VCaP (cell line): ENCODE measurements around the gene ARL13A.
"Not testable (repeated sequence)": the region's sequence is repeated elsewhere in the genome, so short reads cannot be mapped to it uniquely, and the experiment has no call there.

ENCODE experiments used
- H3K27ac ChIP-seq: fragments of 450-650 bp; 2 replicates; pipeline ENCODE4 v1.5.1; 2017
- TF ChIP-seq, protein P1 (sequence below): fragments of 450-650 bp; conservative IDR thresholded peaks from 2 replicates; pipeline ENCODE4 v1.5.1; 2017; ENCODE audit warnings: mild to moderate bottlenecking, moderate library complexity

ARL13A gene

DNA sequence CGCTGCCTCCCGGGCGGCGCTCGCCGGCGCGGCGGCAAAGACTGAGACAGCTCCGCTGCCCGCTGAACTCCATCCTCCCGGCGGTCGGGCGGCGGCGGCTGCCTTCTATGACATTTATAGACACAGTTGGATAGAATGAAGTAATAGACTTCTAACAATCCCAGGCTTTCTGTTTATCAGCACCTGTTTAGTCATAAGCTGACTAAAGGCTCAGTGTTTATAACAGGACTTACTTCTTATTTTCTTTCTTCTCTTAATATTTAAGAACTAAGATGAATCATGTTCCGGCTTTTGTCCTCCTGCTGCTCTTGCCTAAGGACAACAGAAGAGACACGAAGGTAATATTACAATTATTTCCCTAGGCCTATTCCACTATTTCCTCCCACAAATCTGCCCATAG lies 3.9 kb downstream of the ARL13A start:
- no peak overlapping the region for H3K27ac ChIP-seq
- TF ChIP-seq, protein P1, sequence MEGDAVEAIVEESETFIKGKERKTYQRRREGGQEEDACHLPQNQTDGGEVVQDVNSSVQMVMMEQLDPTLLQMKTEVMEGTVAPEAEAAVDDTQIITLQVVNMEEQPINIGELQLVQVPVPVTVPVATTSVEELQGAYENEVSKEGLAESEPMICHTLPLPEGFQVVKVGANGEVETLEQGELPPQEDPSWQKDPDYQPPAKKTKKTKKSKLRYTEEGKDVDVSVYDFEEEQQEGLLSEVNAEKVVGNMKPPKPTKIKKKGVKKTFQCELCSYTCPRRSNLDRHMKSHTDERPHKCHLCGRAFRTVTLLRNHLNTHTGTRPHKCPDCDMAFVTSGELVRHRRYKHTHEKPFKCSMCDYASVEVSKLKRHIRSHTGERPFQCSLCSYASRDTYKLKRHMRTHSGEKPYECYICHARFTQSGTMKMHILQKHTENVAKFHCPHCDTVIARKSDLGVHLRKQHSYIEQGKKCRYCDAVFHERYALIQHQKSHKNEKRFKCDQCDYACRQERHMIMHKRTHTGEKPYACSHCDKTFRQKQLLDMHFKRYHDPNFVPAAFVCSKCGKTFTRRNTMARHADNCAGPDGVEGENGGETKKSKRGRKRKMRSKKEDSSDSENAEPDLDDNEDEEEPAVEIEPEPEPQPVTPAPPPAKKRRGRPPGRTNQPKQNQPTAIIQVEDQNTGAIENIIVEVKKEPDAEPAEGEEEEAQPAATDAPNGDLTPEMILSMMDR = no peak

DNA sequence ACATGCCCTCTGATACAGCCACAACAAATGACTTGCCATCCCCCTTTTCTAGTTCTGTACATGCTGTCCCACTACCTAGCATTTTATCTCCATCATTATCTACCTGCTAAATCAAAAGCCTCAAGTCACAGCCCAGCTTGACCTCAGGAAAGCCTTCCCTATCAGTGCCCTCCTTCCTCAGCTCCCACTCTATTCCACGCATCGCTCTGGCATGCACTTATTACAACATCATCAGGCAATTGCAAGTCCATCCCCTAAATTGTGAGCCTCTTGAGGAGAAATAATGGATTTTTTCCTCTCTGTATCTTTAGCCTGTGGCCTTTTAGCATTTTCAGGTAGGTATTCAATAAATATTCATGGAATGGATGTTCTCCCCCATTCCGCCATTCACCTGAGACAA lies 5.7 kb downstream of the ARL13A start:
- TF ChIP-seq, protein P1 = no peak
- no peak overlapping the region for H3K27ac ChIP-seq

DNA sequence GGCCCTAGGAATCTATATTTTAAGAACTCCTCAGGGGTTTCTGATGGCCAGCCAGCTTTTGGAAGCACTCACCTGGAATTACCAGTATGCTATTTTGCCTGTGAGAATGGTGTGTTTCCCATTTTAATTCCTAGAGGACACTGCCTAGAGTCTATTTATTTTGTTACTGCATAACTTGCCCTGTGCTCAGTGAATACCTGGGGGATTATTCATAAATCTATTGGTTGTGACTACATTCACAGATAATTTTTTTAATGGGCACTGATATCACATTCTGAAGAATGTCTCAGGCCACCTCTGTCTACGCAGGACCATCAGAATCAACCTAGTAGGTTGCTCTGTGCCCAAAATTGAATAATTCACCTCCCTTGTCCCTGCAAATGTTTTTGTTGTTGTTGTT lies 6.7 kb downstream of the ARL13A start:
- H3K27ac ChIP-seq = no peak overlapping the region
- TF ChIP-seq, protein P1 = no peak

DNA sequence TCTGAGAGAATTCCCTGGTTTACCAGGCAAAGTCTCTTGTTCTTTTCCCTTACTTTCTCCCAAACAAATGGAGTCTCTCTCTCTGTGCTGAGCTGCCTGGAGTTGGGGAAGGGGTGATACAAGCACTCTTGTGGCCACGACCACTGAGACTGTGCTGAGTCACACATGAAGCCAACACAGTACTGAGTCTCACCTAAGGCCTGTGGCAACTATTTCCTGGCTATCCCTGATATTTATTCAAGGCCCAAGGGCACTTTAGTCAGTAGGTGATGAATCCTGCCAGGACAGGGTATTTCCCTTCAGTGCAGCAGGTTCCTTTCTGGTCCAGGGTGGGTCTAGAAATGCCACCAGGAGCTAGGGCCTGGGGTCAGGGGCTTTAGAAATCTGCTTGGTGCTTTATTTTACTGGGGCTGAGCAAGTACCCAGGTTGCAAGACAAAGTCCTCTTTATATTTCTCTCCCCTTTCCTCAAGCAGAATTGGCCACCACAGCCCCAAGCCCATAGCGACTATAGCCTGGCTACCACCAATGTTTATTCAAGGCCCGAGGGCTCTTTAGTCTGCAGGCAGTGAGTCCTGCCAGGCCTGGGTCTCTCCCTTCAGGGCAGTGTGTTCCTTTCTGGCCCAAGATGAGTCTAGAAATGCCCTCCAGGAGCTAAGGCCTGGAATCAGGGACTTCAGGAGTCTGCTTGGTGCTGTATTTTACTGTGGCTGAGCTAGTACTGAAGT lies 10.5 kb downstream of the ARL13A start:
- H3K27ac ChIP-seq = no peak overlapping the region
- TF ChIP-seq, protein P1 = no peak

DNA sequence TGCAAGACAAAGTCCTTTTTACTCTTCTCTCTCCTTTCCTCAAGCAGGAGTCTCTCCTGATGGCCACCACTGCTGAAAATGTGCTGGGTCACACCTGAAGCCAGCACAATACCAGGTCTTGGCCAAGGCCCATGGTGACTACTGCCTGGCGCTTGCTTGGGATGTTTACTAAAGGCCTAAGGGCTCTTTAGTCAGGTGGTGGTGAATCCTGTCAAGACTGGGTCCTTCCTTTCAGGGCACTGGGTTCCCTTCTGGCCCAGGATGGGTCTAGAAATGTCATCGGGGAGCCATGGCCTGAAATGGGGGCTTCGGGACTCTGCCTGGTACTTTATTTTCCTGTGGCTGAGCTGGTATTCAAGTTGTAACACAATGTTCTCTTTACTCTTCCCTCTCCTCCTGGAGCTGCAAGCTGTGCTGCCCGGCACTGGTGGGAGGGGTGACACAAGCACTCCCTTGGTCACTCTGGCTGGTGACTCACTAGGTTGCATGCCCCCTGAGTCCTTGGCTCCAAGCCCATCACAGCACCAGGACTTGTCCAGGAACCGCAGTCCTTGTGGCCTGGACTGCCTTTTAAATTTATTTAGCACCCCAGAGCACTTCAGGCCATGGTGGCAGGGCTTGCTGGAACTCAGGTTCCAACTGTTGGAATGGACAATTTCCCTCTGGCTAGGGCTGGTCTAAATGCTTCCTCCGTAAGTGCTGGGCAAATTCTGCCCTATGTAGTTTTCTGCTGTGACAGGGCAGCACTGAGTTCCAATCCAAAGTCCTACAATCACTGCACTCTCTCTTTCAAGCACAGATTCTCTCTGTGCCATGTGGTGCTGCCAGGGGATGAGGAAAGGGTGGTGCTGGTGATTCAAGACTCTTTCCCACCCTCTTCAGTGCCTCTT lies 11.3 kb downstream of the ARL13A start:
- no peak overlapping the region for H3K27ac ChIP-seq
- TF ChIP-seq, protein P1 = no peak

DNA sequence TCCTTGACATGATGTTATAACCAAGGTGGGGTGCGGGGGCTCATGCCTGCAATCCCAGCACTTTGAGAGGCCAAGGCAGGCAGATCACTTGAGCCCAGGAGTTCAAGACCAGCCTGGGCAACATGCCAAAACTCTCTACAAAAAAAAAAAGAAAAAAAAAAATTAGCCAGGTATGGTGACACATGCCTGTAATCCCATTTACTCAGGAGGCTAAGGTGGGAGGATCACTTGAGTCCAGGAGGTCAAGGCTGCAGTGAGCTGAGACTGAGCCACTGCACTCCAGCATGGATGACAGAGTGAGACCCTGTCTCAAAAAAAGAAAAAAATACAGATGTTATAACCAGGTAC lies 12.0 kb downstream of the ARL13A start:
- H3K27ac ChIP-seq = not testable (repeated sequence)

DNA sequence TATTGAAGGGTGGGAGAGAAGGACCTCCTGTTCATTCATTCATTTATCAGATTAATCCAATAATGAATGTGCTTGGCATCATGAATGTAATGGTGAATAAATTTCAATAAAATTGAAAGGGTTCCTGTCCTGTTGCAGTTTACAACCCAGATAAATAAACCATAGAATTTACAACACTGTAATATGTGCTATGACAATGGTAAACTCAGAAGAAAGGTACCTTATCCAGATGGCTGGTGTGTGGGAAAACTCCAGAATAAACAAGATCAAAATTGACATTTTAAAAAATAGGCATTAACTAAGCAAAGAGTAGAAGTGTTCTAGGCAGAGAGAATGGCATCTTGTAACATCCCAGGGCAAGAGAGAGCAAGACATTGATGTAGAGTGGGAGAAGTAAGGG lies 15.3 kb downstream of the ARL13A start:
- no peak overlapping the region for H3K27ac ChIP-seq
- TF ChIP-seq, protein P1 = no peak

DNA sequence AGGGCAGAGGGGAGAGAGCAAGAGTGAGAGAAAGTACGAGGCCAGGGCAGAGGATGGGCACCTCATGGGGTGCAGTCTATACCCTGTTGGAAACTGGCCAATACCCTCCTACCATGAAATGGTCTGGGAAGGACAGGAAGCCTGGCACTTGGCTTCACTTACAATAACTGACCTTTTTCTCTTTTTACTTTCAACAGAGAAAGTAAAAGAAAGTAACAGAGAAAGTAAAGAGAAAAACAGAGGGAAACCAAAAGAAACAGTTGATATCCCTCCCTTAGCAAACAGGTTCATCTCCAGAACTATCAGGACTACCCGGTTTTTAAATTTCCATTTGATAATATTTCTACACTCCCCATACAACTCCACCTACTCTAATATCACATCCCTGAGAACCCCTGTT lies 20.6 kb downstream of the ARL13A start:
- TF ChIP-seq, protein P1 = no peak
- no peak overlapping the region for H3K27ac ChIP-seq
